CD14-positive monocyte (primary cell): Measurements from ENCODE around the gene MEX3D. TPM values are rescaled to one million over a fixed set of nuclear protein-coding genes. Genes with fewer than 3 reads are reported as not detected.

ENCODE experiments used
- DNase-seq, 3 donors: peaks; one replicate each; pipeline ENCODE4 v3.0.0-alpha.2; 2011 to 2022
- H2AFZ ChIP-seq: 2 replicates; pipeline ENCODE4 v1.6.0; 2012; ENCODE audit warnings: mild to moderate bottlenecking, low read depth, low read length, inconsistent platforms; ENCODE audit not compliant: insufficient read depth, poor library complexity, severe bottlenecking
- H3K27ac ChIP-seq, 2 donors: 1 replicate in 1 of 2; 2 replicates in 1 of 2; pipeline ENCODE4 v1.5.1; 2012 to 2013; ENCODE audit warnings: low read length in 2 of 2, control low read depth in 1 of 2, inconsistent platforms in 1 of 2, low read depth in 1 of 2, mild to moderate bottlenecking in 1 of 2
- H3K27me3 ChIP-seq, 2 donors: one replicate each; pipeline versions ENCODE4 v1.6.0 to v1.6.1; 2011 to 2013; ENCODE audit warnings: low read length in 2 of 2; ENCODE audit not compliant: control insufficient read depth in 2 of 2, insufficient read depth in 2 of 2
- H3K36me3 ChIP-seq, 2 donors: replicated peaks in 1 of 2; 1 replicate in 1 of 2; 2 replicates in 1 of 2; pipeline versions ENCODE4 v1.5.1 to v1.6.1; 2012 to 2013; ENCODE audit warnings: low read length in 2 of 2, control low read depth in 1 of 2, inconsistent platforms in 1 of 2, mild to moderate bottlenecking in 1 of 2; ENCODE audit not compliant: insufficient read depth in 2 of 2, control insufficient read depth in 1 of 2
- H3K4me1 ChIP-seq, 2 donors: 1 replicate in 1 of 2; 2 replicates in 1 of 2; pipeline versions ENCODE4 v1.5.1 to v1.6.1; 2012 to 2013; ENCODE audit warnings: low read length in 2 of 2, control low read depth in 1 of 2, inconsistent platforms in 1 of 2, mild to moderate bottlenecking in 1 of 2, moderate library complexity in 1 of 2; ENCODE audit not compliant: insufficient read depth in 2 of 2, control insufficient read depth in 1 of 2
- H3K4me2 ChIP-seq: replicated peaks from 2 replicates; pipeline ENCODE3; 2012; ENCODE audit warnings: low read length, moderate library complexity, mild to moderate bottlenecking; ENCODE audit not compliant: poor library complexity, severe bottlenecking; ENCODE audit errors: extremely low read depth
- H3K4me3 ChIP-seq, 3 experiments: fragments of 200-600 bp in 1 of 3; sonication (generic) in 1 of 3; replicated peaks in 1 of 3; 1 replicate in 2 of 3; 2 replicates in 1 of 3; pipeline ENCODE4 v1.5.1; 2011 to 2013; ENCODE audit warnings: low read length in 3 of 3, mild to moderate bottlenecking in 3 of 3, control low read depth in 2 of 3, low read depth in 2 of 3, inconsistent platforms in 1 of 3, moderate library complexity in 1 of 3
- H3K79me2 ChIP-seq: 2 replicates; pipeline ENCODE4 v1.6.0; 2012; ENCODE audit warnings: mild to moderate bottlenecking, control low read depth, inconsistent platforms, low read length, moderate library complexity; ENCODE audit not compliant: insufficient read depth
- H3K9ac ChIP-seq: 2 replicates; pipeline ENCODE4 v1.6.0; 2017; ENCODE audit warnings: low read length, mild to moderate bottlenecking; ENCODE audit not compliant: insufficient read depth, poor library complexity, severe bottlenecking
- H3K9me3 ChIP-seq, 2 donors: replicated peaks in 1 of 2; 1 replicate in 1 of 2; 2 replicates in 1 of 2; pipeline versions ENCODE4 v1.5.1 to v1.6.1; 2012 to 2013; ENCODE audit warnings: low read length in 2 of 2, control low read depth in 1 of 2; ENCODE audit not compliant: control insufficient read depth in 1 of 2, insufficient read depth in 1 of 2
- H4K20me1 ChIP-seq: 2 replicates; pipeline ENCODE4 v1.6.0; 2012; ENCODE audit warnings: mild to moderate bottlenecking, low read length, control low read depth, moderate library complexity; ENCODE audit not compliant: insufficient read depth
- H3K27ac Mint-ChIP-seq, 7 donors: one replicate each; pipeline ENCODE4 v1.8.0; 2020; ENCODE audit warnings: mild to moderate bottlenecking in 7 of 7, mixed read lengths in 7 of 7, moderate library complexity in 6 of 7, inconsistent platforms in 2 of 7
- H3K27me3 Mint-ChIP-seq, 3 donors: one replicate each; pipeline ENCODE4 v1.8.0; 2021 to 2022; ENCODE audit warnings: low read depth in 3 of 3, mild to moderate bottlenecking in 3 of 3, mixed read lengths in 3 of 3, moderate library complexity in 3 of 3, inconsistent platforms in 1 of 3
- H3K36me3 Mint-ChIP-seq, 2 donors: one replicate each; pipeline ENCODE4 v1.8.0; 2020; ENCODE audit warnings: mixed read lengths in 2 of 2, inconsistent platforms in 1 of 2, mild to moderate bottlenecking in 1 of 2
- H3K4me1 Mint-ChIP-seq: one replicate; pipeline ENCODE4 v1.8.0; 2020; ENCODE audit warnings: mild to moderate bottlenecking, mixed read lengths
- H3K4me3 Mint-ChIP-seq, 2 donors: one replicate each; pipeline ENCODE4 v1.8.0; 2020; ENCODE audit warnings: mild to moderate bottlenecking in 2 of 2, mixed read lengths in 2 of 2, moderate library complexity in 1 of 2
- H3K9me3 Mint-ChIP-seq, 7 donors: one replicate each; pipeline ENCODE4 v1.8.0; 2020 to 2022; ENCODE audit warnings: mixed read lengths in 7 of 7, mild to moderate bottlenecking in 6 of 7, moderate library complexity in 6 of 7, inconsistent platforms in 2 of 7
- WGBS: methylation state at CpG from one replicate; pipeline ENCODE4 v1.1.5; 2013; ENCODE audit warnings: missing lambda C conversion rate; ENCODE audit not compliant: insufficient coverage; 5-methylcytosine and 5-hydroxymethylcytosine counted together
- intact Hi-C, 2 donors: fragments of 100-400 bp; cut with micrococcal nuclease; formaldehyde crosslinking; loops; one replicate each; pipeline versions ENCODE4 v1.15.0 to v1.15.1; 2023
- polyA minus RNA-seq: library from RNA; depleted of rRNA, polyadenylated mRNA; stranded (reverse); fragments of >200 nt; gene quantifications from 2 replicates; pipeline ENCODE4 v1.2.3, GENCODE V29; 2012
- polyA plus RNA-seq, 3 donors: library from polyadenylated mRNA; depleted of rRNA in 1 of 3; unstranded in 2 of 3; stranded (reverse) in 1 of 3; fragments of 300-500 nt in 2 of 3; fragments of >200 nt in 1 of 3; fragmentation: Illumina TruSeq in 2 of 3; gene quantifications; 1 replicate in 2 of 3; 2 replicates in 1 of 3; pipeline ENCODE4 v1.2.3, GENCODE V29; 2012 to 2021
- total RNA-seq, 12 experiments: library from RNA in 1 of 12; stranded (reverse) in 1 of 12; fragments of 120-200 nt in 1 of 12; gene quantifications; one replicate each; pipeline ENCODE4 v1.2.4 and lab custom pipeline; 2013 to 2026; ENCODE audit warnings: mixed read lengths in 6 of 12, inconsistent platforms in 1 of 12
- TF ChIP-seq, protein P1 (sequence below): fragments of 200-600 bp; IDR thresholded peaks from one replicate; pipeline ENCODE4 v1.8.0; 2022; ENCODE audit warnings: antibody characterized with exemption, mild to moderate bottlenecking

MEX3D gene
- total RNA-seq (2013) = 3.7 TPM
- 1 to 10 TPM in 1 of 3 donors, under 1 TPM in 2; 0.08 to 1.0 (median 0.10) TPM for polyA plus RNA-seq
- polyA minus RNA-seq = 3.2 and 7.2 TPM in 2 replicates
- 1.5 to 12.0 (median 3.4) reads per million in 11 experiments for total RNA-seq (lab: John Stamatoyannopoulos, UW)

DNA sequence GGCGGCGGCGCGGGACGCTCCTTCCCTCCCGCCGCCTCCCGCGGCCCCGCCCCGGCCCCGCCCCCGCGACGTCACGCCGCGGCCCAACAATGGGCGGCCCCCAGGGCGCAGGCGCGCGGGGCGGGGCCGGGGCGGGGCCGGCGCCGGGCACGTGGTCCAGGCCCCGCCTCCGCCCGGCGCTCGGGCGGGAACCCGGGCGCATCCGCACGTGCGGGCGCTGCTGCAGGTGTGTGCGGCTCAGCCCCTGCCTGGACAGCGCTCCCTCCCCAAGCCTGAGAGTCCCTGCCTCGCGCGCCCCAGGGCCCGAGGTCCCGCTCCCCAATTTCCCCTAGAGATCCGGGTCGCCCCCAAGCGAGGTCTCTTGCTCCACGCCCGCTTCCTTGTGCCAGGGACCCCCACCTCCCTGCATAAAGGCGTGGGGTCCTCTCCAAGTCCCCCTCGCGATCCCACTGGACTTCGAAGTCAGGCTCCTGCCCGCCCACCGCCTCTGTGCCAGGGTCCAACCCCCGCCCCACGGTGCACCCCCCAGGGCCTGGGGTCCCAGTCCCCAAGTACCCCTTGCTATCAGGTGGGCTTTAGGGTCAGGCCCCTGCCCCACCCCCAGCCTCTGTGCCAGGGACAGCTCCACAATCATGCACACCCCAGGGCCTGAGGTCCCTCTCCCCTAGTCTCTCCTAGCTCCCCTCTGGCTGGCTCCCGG, at the start of gene MEX3D:
Gene MEX3D, minus strand, starts transcription at position 6 of the 700 bp plus-strand sequence. CDS start 267 bp downstream, outside the sequence.
- DNase-seq = peak; percentile 45 to 79 (median 70)
- Histone ChIP-seq H3K36me3 (no peaks in the 10 kb centered on the region), H2AFZ (peak within 1 kb of the TSS; percentile 61), H3K4me1 (peaks cover 7 to 15% of the 10 kb centered on the region in 2 donors), H3K27ac (no peak within 1 kb of the TSS), H3K4me3 (peak within 1 kb of the TSS in 2 of 3 experiments; percentile 7 to 70), H3K27me3 (peaks cover 3 to 27% of the 10 kb centered on the region in 2 donors), H3K9me3 (no peaks in the 10 kb centered on the region), H3K9ac (no peak within 1 kb of the TSS), H3K4me2 (peak within 1 kb of the TSS; percentile 76), H3K79me2 (no peaks in the 10 kb centered on the region), H4K20me1 (no peaks in the 10 kb centered on the region)
- Mint-ChIP-seq H3K4me3 (peak within 1 kb of the TSS; percentile 64 to 82), H3K9me3 (peaks cover 0 to 8% (median 3%) of the 10 kb centered on the region in 7 donors), H3K36me3 (peaks cover 0 to 4% of the 10 kb centered on the region in 2 donors), H3K27me3 (peaks cover 18 to 64% (median 36%) of the 10 kb centered on the region in 3 donors), H3K4me1 (peaks cover 3% of the 10 kb centered on the region), H3K27ac (peak within 1 kb of the TSS in 1 of 7 donors; percentile 71)
- 8% methylated on average over 58 of the region's 63 CpGs for WGBS
- TF ChIP-seq, protein P1, sequence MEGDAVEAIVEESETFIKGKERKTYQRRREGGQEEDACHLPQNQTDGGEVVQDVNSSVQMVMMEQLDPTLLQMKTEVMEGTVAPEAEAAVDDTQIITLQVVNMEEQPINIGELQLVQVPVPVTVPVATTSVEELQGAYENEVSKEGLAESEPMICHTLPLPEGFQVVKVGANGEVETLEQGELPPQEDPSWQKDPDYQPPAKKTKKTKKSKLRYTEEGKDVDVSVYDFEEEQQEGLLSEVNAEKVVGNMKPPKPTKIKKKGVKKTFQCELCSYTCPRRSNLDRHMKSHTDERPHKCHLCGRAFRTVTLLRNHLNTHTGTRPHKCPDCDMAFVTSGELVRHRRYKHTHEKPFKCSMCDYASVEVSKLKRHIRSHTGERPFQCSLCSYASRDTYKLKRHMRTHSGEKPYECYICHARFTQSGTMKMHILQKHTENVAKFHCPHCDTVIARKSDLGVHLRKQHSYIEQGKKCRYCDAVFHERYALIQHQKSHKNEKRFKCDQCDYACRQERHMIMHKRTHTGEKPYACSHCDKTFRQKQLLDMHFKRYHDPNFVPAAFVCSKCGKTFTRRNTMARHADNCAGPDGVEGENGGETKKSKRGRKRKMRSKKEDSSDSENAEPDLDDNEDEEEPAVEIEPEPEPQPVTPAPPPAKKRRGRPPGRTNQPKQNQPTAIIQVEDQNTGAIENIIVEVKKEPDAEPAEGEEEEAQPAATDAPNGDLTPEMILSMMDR = no peak
- intact Hi-C loops = loop anchor here in 1 of 2 donors (5.0 kb wide), 2 partner anchors 76 to 244 kb away; partner anchors contain the start of genes ATP8B3, PCSK4 and REEP6

DNA sequence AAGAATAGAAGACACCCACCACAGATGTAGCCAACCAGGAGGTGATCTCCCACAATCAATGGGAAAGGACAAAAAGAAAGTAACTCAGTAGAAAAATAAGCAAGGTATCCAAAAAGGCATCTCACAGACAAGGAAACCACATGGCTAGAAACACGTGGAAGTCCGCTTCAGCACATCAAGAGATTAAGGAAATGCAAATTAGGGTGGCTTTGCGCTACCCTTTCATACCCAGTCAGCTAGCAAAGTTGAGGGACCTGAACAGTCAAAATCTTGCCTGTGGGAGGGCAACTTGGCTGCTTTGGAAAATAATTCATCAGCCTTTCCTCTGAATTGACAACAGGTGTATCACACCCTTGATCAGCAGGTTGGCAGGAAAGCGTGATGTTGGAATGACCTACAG, 48.8 kb upstream of the MEX3D start:
- Histone ChIP-seq H3K4me1 (no peaks in the 10 kb centered on the region), H3K4me2 (no peak overlapping the region), H3K4me3 (no peak overlapping the region), H3K36me3 (peaks cover 61 to 63% of the 10 kb centered on the region in 2 donors), H4K20me1 (no peaks in the 10 kb centered on the region), H3K79me2 (no peaks in the 10 kb centered on the region), H2AFZ (no peak overlapping the region), H3K27me3 (no peaks in the 10 kb centered on the region), H3K27ac (no peak overlapping the region), H3K9me3 (no peaks in the 10 kb centered on the region), H3K9ac (no peak overlapping the region)
- H3K27me3 Mint-ChIP-seq = peaks cover 0 to 2% (median 0%) of the 10 kb centered on the region in 3 donors
- WGBS = 100% methylated on average over 1 of the region's 4 CpGs
- peak overlapping the region in 3 of 7 donors; percentile 1 to 25 (median 24) for H3K27ac Mint-ChIP-seq
- H3K4me1 Mint-ChIP-seq = peaks cover 2% of the 10 kb centered on the region
- H3K4me3 Mint-ChIP-seq = no peak overlapping the region
- no peaks in the 10 kb centered on the region for H3K9me3 Mint-ChIP-seq
- no peak for DNase-seq
- TF ChIP-seq, protein P1 = no peak
- intact Hi-C loops = no loop called here
- H3K36me3 Mint-ChIP-seq = peaks cover 39 to 86% of the 10 kb centered on the region in 2 donors
